PFSK-1 (cell line): ENCODE measurements around the gene ERICH4.

Experiments used
- FOXP2 ChIP-seq: optimal IDR thresholded peaks from 2 replicates; pipeline ENCODE3; 2011; ENCODE audit warnings: borderline replicate concordance, control low read depth, inconsistent platforms; ENCODE audit not compliant: insufficient read depth; ENCODE audit errors: extremely low read length, extremely low read depth
- POLR2AphosphoS5 ChIP-seq: IDR thresholded peaks from 2 replicates; pipeline ENCODE4 v1.6.1; 2012; ENCODE audit warnings: low read depth, mild to moderate bottlenecking, control low read depth, low read length, moderate library complexity
- REST ChIP-seq, 2 experiments: IDR thresholded peaks; 2 replicates each; pipeline versions ENCODE4 v1.6.1 to v1.8.0; 2011 to 2012; ENCODE audit warnings: low read depth in 2 of 2, low read length in 2 of 2, control low read depth in 1 of 2, inconsistent platforms in 1 of 2, mild to moderate bottlenecking in 1 of 2, moderate library complexity in 1 of 2; ENCODE audit not compliant: insufficient read depth in 1 of 2
- SIN3A ChIP-seq: IDR thresholded peaks from 2 replicates; pipeline ENCODE4 v1.6.1; 2012; ENCODE audit warnings: mild to moderate bottlenecking, low read length, moderate library complexity, borderline replicate concordance; ENCODE audit not compliant: insufficient read depth
- TAF1 ChIP-seq: IDR thresholded peaks from 2 replicates; pipeline ENCODE4 v1.6.1; 2012; ENCODE audit warnings: low read length, control low read depth, borderline replicate concordance; ENCODE audit not compliant: insufficient read depth

ERICH4 gene

GRCh38 chr19:41405776-41406175 is 37.2 kb upstream of the ERICH4 start:
- TF ChIP-seq FOXP2 (no peak), SIN3A (no peak), REST (IDR thresholded peaks at IDR 0.05; ENCODE audit: insufficient read depth in 1 of 2, low read depth in 2 of 2, low read length in 2 of 2) (no peak), TAF1 (no peak), POLR2AphosphoS5 (no peak)

GRCh38 chr19:41407271-41407670 is 35.7 kb upstream of the ERICH4 start:
- no peak for TF ChIP-seq REST (IDR thresholded peaks at IDR 0.05; ENCODE audit: insufficient read depth in 1 of 2, low read depth in 2 of 2, low read length in 2 of 2)

- TF ChIP-seq TAF1, result no peak
- TF ChIP-seq FOXP2, result no peak
- TF ChIP-seq POLR2AphosphoS5, result no peak
- TF ChIP-seq SIN3A, result no peak
- no peak for TF ChIP-seq REST (IDR thresholded peaks at IDR 0.05; ENCODE audit: insufficient read depth in 1 of 2, low read depth in 2 of 2, low read length in 2 of 2)
Measured at GRCh38 chr19:41408256-41408655, 34.7 kb upstream of the ERICH4 start.

- TF ChIP-seq FOXP2 (no peak), POLR2AphosphoS5 (no peak), TAF1 (no peak), REST (IDR thresholded peaks at IDR 0.05; ENCODE audit: insufficient read depth in 1 of 2, low read depth in 2 of 2, low read length in 2 of 2) (no peak), SIN3A (no peak)
Measured at GRCh38 chr19:41409288-41409687, 33.7 kb upstream of the ERICH4 start.

DNA sequence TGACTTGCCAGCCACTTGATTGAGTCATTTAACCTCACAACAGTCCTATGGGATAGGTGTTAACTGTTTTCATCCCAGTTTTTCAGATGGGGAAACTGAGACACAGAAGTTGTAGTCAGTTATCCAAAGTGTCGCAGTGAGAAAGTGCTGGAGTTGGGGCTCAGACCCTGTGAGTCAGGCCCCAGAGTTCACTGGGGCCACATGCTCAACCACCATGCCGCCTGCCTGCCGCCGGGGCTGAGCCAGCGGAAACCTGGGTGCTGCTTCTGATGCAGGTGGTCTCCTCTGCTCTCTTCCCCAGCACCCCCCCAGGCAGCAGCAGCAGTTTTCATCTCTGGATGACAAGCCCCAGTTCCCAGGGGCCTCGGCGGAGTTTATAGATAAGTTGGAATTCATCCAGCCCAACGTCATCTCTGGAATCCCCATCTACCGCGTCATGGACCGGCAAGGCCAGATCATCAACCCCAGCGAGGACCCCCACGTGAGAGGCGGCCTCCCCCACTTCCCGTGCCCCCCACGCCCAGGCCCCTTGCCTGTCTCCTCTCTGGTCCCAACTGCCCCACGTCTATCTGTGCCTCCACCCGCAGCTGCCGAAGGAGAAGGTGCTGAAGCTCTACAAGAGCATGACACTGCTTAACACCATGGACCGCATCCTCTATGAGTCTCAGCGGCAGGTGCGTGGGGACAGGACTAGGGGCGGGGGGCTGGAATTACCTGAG is 32.5 kb upstream of the ERICH4 start:
- TF ChIP-seq TAF1 (no peak), POLR2AphosphoS5 (no peak), SIN3A (no peak), REST (IDR thresholded peaks at IDR 0.05; ENCODE audit: insufficient read depth in 1 of 2, low read depth in 2 of 2, low read length in 2 of 2) (no peak), FOXP2 (no peak)
